Measurements from ENCODE around the gene COMMD1.

The COMMD1 gene

GRCh38 chr2:62054029-62054791 is 148.7 kb downstream of the COMMD1 start:
- Histone ChIP-seq H3K9me3 (ENCODE audit: control insufficient read depth in 1 of 2, low read length in 2 of 2) (no peaks in the 10 kb centered on the region), H3K27me3 (ENCODE audit: low read depth, low read length) (no peaks in the 10 kb centered on the region), H3K36me3 (ENCODE audit: control insufficient read depth in 1 of 2, insufficient read depth in 2 of 2, low read length in 2 of 2) (no peaks in the 10 kb centered on the region), H3K27ac (ENCODE audit: low read length) (no peak overlapping the region), H3K4me1 (ENCODE audit: control insufficient read depth in 1 of 2, insufficient read depth in 2 of 2, low read length in 2 of 2) (no peaks in the 10 kb centered on the region), H3K4me3 (ENCODE audit: low read depth in 1 of 2, low read length in 2 of 2) (no peak overlapping the region)

GRCh38 chr2:62054916-62055450 is 149.5 kb downstream of the COMMD1 start:
- H3K27me3 ChIP-seq (ENCODE audit: low read depth, low read length) = no peaks in the 10 kb centered on the region
- no peak overlapping the region for H3K27ac ChIP-seq (ENCODE audit: low read length)
- no peaks in the 10 kb centered on the region for H3K4me1 ChIP-seq (ENCODE audit: control insufficient read depth in 1 of 2, insufficient read depth in 2 of 2, low read length in 2 of 2)
- H3K9me3 ChIP-seq (ENCODE audit: control insufficient read depth in 1 of 2, low read length in 2 of 2) = no peaks in the 10 kb centered on the region
- no peaks in the 10 kb centered on the region for H3K36me3 ChIP-seq (ENCODE audit: control insufficient read depth in 1 of 2, insufficient read depth in 2 of 2, low read length in 2 of 2)
- H3K4me3 ChIP-seq (ENCODE audit: low read depth in 1 of 2, low read length in 2 of 2) = no peak overlapping the region

- H3K27ac ChIP-seq (ENCODE audit: low read length) = no peak overlapping the region
- no peaks in the 10 kb centered on the region for H3K36me3 ChIP-seq (ENCODE audit: control insufficient read depth in 1 of 2, insufficient read depth in 2 of 2, low read length in 2 of 2)
- no peaks in the 10 kb centered on the region for H3K4me1 ChIP-seq (ENCODE audit: control insufficient read depth in 1 of 2, insufficient read depth in 2 of 2, low read length in 2 of 2)
- H3K27me3 ChIP-seq (ENCODE audit: low read depth, low read length) = no peaks in the 10 kb centered on the region
- H3K4me3 ChIP-seq (ENCODE audit: low read depth in 1 of 2, low read length in 2 of 2) = no peak overlapping the region
- H3K9me3 ChIP-seq (ENCODE audit: control insufficient read depth in 1 of 2, low read length in 2 of 2) = no peaks in the 10 kb centered on the region
Observed at GRCh38 chr2:62055724-62056336, 150.4 kb downstream of the COMMD1 start.

GRCh38 chr2:62056341-62056740 is 150.9 kb downstream of the COMMD1 start:
- Histone ChIP-seq H3K27ac (ENCODE audit: low read length) (no peak overlapping the region), H3K9me3 (ENCODE audit: control insufficient read depth in 1 of 2, low read length in 2 of 2) (no peaks in the 10 kb centered on the region), H3K4me1 (ENCODE audit: control insufficient read depth in 1 of 2, insufficient read depth in 2 of 2, low read length in 2 of 2) (no peaks in the 10 kb centered on the region)

GRCh38 chr2:62065243-62065642 is 159.8 kb downstream of the COMMD1 start:
- no peaks in the 10 kb centered on the region for H3K9me3 ChIP-seq (ENCODE audit: control insufficient read depth in 1 of 2, low read length in 2 of 2)
- no peaks in the 10 kb centered on the region for H3K36me3 ChIP-seq (ENCODE audit: control insufficient read depth in 1 of 2, insufficient read depth in 2 of 2, low read length in 2 of 2)
- H3K27me3 ChIP-seq (ENCODE audit: low read depth, low read length) = no peaks in the 10 kb centered on the region
- H3K4me1 ChIP-seq (ENCODE audit: control insufficient read depth in 1 of 2, insufficient read depth in 2 of 2, low read length in 2 of 2) = no peaks in the 10 kb centered on the region
- no peak overlapping the region for H3K4me3 ChIP-seq (ENCODE audit: low read depth in 1 of 2, low read length in 2 of 2)
- H3K27ac ChIP-seq (ENCODE audit: low read length) = no peak overlapping the region

More at GRCh38 chr2:62056341-62056740, 150.9 kb downstream of the COMMD1 start:
- no peaks in the 10 kb centered on the region for H3K27me3 ChIP-seq (ENCODE audit: low read depth, low read length)
- H3K36me3 ChIP-seq (ENCODE audit: control insufficient read depth in 1 of 2, insufficient read depth in 2 of 2, low read length in 2 of 2) = no peaks in the 10 kb centered on the region
- H3K4me3 ChIP-seq (ENCODE audit: low read depth in 1 of 2, low read length in 2 of 2) = no peak overlapping the region

GRCh38 chr2:62071126-62071598 is 165.7 kb downstream of the COMMD1 start:
- no peak overlapping the region for H3K27ac ChIP-seq (ENCODE audit: low read length)
- peaks cover 0 to 4% of the 10 kb centered on the region in 2 donors for H3K9me3 ChIP-seq (ENCODE audit: control insufficient read depth in 1 of 2, low read length in 2 of 2)
- no peaks in the 10 kb centered on the region for H3K4me1 ChIP-seq (ENCODE audit: control insufficient read depth in 1 of 2, insufficient read depth in 2 of 2, low read length in 2 of 2)
- H3K27me3 ChIP-seq (ENCODE audit: low read depth, low read length) = no peaks in the 10 kb centered on the region
- peaks cover 0 to 7% of the 10 kb centered on the region in 2 donors for H3K36me3 ChIP-seq (ENCODE audit: control insufficient read depth in 1 of 2, insufficient read depth in 2 of 2, low read length in 2 of 2)
- no peak overlapping the region for H3K4me3 ChIP-seq (ENCODE audit: low read depth in 1 of 2, low read length in 2 of 2)

- H3K9me3 ChIP-seq (ENCODE audit: control insufficient read depth in 1 of 2, low read length in 2 of 2) = peaks cover 0 to 4% of the 10 kb centered on the region in 2 donors
- H3K4me3 ChIP-seq (ENCODE audit: low read depth in 1 of 2, low read length in 2 of 2) = no peak overlapping the region
- H3K27ac ChIP-seq (ENCODE audit: low read length) = no peak overlapping the region
Observed at GRCh38 chr2:62071760-62072680, 166.5 kb downstream of the COMMD1 start.

GRCh38 chr2:62074233-62074632 is 168.8 kb downstream of the COMMD1 start:
- Histone ChIP-seq H3K9me3 (ENCODE audit: control insufficient read depth in 1 of 2, low read length in 2 of 2) (peaks cover 0 to 4% of the 10 kb centered on the region in 2 donors), H3K36me3 (ENCODE audit: control insufficient read depth in 1 of 2, insufficient read depth in 2 of 2, low read length in 2 of 2) (peaks cover 0 to 7% of the 10 kb centered on the region in 2 donors), H3K4me3 (ENCODE audit: low read depth in 1 of 2, low read length in 2 of 2) (no peak overlapping the region), H3K27me3 (ENCODE audit: low read depth, low read length) (no peaks in the 10 kb centered on the region), H3K27ac (ENCODE audit: low read length) (no peak overlapping the region), H3K4me1 (ENCODE audit: control insufficient read depth in 1 of 2, insufficient read depth in 2 of 2, low read length in 2 of 2) (peaks cover 0 to 8% of the 10 kb centered on the region in 2 donors)

More at GRCh38 chr2:62071760-62072680, 166.5 kb downstream of the COMMD1 start:
- H3K36me3 ChIP-seq (ENCODE audit: control insufficient read depth in 1 of 2, insufficient read depth in 2 of 2, low read length in 2 of 2) = peaks cover 0 to 7% of the 10 kb centered on the region in 2 donors
- H3K27me3 ChIP-seq (ENCODE audit: low read depth, low read length) = no peaks in the 10 kb centered on the region
- H3K4me1 ChIP-seq (ENCODE audit: control insufficient read depth in 1 of 2, insufficient read depth in 2 of 2, low read length in 2 of 2) = peaks cover 0 to 4% of the 10 kb centered on the region in 2 donors

- H3K9me3 ChIP-seq (ENCODE audit: control insufficient read depth in 1 of 2, low read length in 2 of 2) = peaks cover 0 to 4% of the 10 kb centered on the region in 2 donors
- H3K4me1 ChIP-seq (ENCODE audit: control insufficient read depth in 1 of 2, insufficient read depth in 2 of 2, low read length in 2 of 2) = peaks cover 0 to 8% of the 10 kb centered on the region in 2 donors
- no peak overlapping the region for H3K27ac ChIP-seq (ENCODE audit: low read length)
- peaks cover 0 to 7% of the 10 kb centered on the region in 2 donors for H3K36me3 ChIP-seq (ENCODE audit: control insufficient read depth in 1 of 2, insufficient read depth in 2 of 2, low read length in 2 of 2)
- no peak overlapping the region for H3K4me3 ChIP-seq (ENCODE audit: low read depth in 1 of 2, low read length in 2 of 2)
- no peaks in the 10 kb centered on the region for H3K27me3 ChIP-seq (ENCODE audit: low read depth, low read length)
Observed at GRCh38 chr2:62076980-62077638, 171.6 kb downstream of the COMMD1 start.

- no peak overlapping the region for H3K4me3 ChIP-seq (ENCODE audit: low read depth in 1 of 2, low read length in 2 of 2)
- H3K4me1 ChIP-seq (ENCODE audit: control insufficient read depth in 1 of 2, insufficient read depth in 2 of 2, low read length in 2 of 2) = no peaks in the 10 kb centered on the region
- H3K9me3 ChIP-seq (ENCODE audit: control insufficient read depth in 1 of 2, low read length in 2 of 2) = no peaks in the 10 kb centered on the region
- H3K27me3 ChIP-seq (ENCODE audit: low read depth, low read length) = no peaks in the 10 kb centered on the region
- no peaks in the 10 kb centered on the region for H3K36me3 ChIP-seq (ENCODE audit: control insufficient read depth in 1 of 2, insufficient read depth in 2 of 2, low read length in 2 of 2)
- H3K27ac ChIP-seq (ENCODE audit: low read length) = no peak overlapping the region
Observed at GRCh38 chr2:62084801-62085200, 179.3 kb downstream of the COMMD1 start.

Measured in muscle layer of duodenum (tissue), 2 donors.